Keratinocyte (primary cell): ENCODE data around the gene DEPDC5.

Experiments used
- EZH2 ChIP-seq: IDR thresholded peaks from one replicate; pipeline ENCODE4 v1.6.1; 2012; ENCODE audit warnings: inconsistent platforms, mild to moderate bottlenecking, low read length, moderate library complexity
- TF ChIP-seq, protein P1 (sequence below), 3 experiments: IDR thresholded peaks in 1 of 3; conservative IDR thresholded peaks in 1 of 3; optimal IDR thresholded peaks in 1 of 3; 2 replicates in 2 of 3; 3 replicates in 1 of 3; pipeline versions ENCODE3 to v1.5.1; 2011; ENCODE audit warnings: low read length in 3 of 3, mild to moderate bottlenecking in 3 of 3, moderate library complexity in 2 of 3, control low read depth in 1 of 3, inconsistent platforms in 1 of 3; ENCODE audit not compliant: insufficient read depth in 2 of 3; ENCODE audit errors: extremely low read depth in 1 of 3

DNA sequence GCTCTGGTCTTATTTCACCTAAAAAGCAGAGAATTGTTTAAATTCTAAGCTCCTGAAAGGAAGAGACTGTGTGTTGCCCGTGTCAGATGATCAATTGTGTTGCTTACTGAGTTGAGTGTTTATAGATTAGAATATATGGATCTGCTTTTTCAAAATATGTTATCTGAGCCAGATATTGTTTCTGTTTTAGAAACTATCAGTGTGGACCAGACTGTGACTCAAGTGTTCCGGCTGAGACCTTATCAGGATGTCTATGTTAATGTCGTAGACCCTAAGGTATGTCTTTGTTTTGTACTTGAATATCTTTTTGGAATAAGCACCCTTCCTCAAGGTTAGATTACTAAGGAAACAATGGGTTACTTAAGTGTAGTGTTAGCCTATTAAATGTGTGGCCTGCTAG, 11.0 kb downstream of the DEPDC5 start:
- TF ChIP-seq, protein P1, sequence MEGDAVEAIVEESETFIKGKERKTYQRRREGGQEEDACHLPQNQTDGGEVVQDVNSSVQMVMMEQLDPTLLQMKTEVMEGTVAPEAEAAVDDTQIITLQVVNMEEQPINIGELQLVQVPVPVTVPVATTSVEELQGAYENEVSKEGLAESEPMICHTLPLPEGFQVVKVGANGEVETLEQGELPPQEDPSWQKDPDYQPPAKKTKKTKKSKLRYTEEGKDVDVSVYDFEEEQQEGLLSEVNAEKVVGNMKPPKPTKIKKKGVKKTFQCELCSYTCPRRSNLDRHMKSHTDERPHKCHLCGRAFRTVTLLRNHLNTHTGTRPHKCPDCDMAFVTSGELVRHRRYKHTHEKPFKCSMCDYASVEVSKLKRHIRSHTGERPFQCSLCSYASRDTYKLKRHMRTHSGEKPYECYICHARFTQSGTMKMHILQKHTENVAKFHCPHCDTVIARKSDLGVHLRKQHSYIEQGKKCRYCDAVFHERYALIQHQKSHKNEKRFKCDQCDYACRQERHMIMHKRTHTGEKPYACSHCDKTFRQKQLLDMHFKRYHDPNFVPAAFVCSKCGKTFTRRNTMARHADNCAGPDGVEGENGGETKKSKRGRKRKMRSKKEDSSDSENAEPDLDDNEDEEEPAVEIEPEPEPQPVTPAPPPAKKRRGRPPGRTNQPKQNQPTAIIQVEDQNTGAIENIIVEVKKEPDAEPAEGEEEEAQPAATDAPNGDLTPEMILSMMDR (optimal IDR thresholded peaks at IDR 0.05 in 1 of 3, IDR thresholded peaks at IDR 0.05 in 1 of 3, conservative IDR thresholded peaks at IDR 0.05 in 1 of 3; ENCODE audit: extremely low read depth in 1 of 3, insufficient read depth in 2 of 3, low read length in 3 of 3), result no peak
- TF ChIP-seq EZH2, result no peak
